K562 (cell line): Measurements from ENCODE around the gene POLR2M. TPM values are rescaled to one million over a fixed set of nuclear protein-coding genes. Genes with fewer than 3 reads are reported as not detected.

Source experiments
- ATAC-seq: fragments of 200-7000 bp; cut with Tn5 transposase; 3 replicates; pipeline ENCODE4 v1.9.1; 2020; ENCODE audit warnings: moderate library complexity
- BruUV-seq: library from RNA; stranded (reverse); fragments of 400-500 nt; replicated peaks from 2 replicates; lab custom pipeline; 2021; lab: Mats Ljungman, UMichigan
- CTCF ChIA-PET: fragments of 300-600 bp; formaldehyde crosslinking; extraction: SDS; loops from one replicate; lab custom pipeline; 2021; ENCODE audit warnings: low intra/inter-chr PET ratio; lab: Yijun Ruan, JAX
- POLR2A ChIA-PET: fragments of 300-600, 350-650 bp; sonication (Branson Sonifier 250); formaldehyde crosslinking; extraction: SDS; loops from one replicate; lab custom pipeline; 2021; ENCODE audit warnings: antibody characterized with exemption, inconsistent platforms; lab: Yijun Ruan, JAX
- DNase-seq, 4 experiments: peaks; one replicate each; pipeline versions ENCODE4 v3.0.0 to v3.0.0-alpha.2; 2011 to 2018; ENCODE audit warnings: low spot score in 3 of 4, mixed read lengths in 3 of 4; ENCODE audit errors: extremely low read depth in 1 of 4
- FAIRE-seq: peaks from 2 replicates; lab custom pipeline; 2011; peaks lifted over from hg19 to GRCh38; lab: Jason Lieb, UNC
- H2AFZ ChIP-seq: 2 replicates; pipeline ENCODE4 v1.6.0; 2011; ENCODE audit warnings: low read depth, low read length, control low read depth, inconsistent platforms
- H3K27ac ChIP-seq: fragments of 200-600 bp; 3 replicates; pipeline ENCODE4 v1.8.0; 2011; ENCODE audit warnings: low read depth, mild to moderate bottlenecking, control low read depth, inconsistent platforms, low read length, moderate library complexity, mixed read lengths; ENCODE audit errors: extremely low read depth
- H3K27me3 ChIP-seq, 2 experiments: fragments of 300-600 bp in 1 of 2; 2 replicates in 1 of 2; 3 replicates in 1 of 2; pipeline versions ENCODE4 v1.6.0 to v1.8.0; 2011; ENCODE audit warnings: inconsistent platforms in 2 of 2, low read length in 2 of 2, mild to moderate bottlenecking in 1 of 2, mixed read lengths in 1 of 2, moderate library complexity in 1 of 2; ENCODE audit not compliant: control insufficient read depth in 2 of 2, insufficient read depth in 2 of 2
- H3K36me3 ChIP-seq: fragments of 300-600 bp; 3 replicates; pipeline ENCODE4 v1.8.0; 2011; ENCODE audit warnings: mild to moderate bottlenecking, low read length, inconsistent platforms; ENCODE audit not compliant: control insufficient read depth, insufficient read depth
- H3K4me1 ChIP-seq, 2 experiments: fragments of 200-600 bp in 1 of 2; replicated peaks in 1 of 2; 2 replicates in 1 of 2; 3 replicates in 1 of 2; pipeline versions ENCODE4 v1.5.1 to v1.8.0; 2011; ENCODE audit warnings: inconsistent platforms in 2 of 2, low read length in 2 of 2, mild to moderate bottlenecking in 1 of 2, mixed read lengths in 1 of 2, moderate library complexity in 1 of 2; ENCODE audit not compliant: control insufficient read depth in 2 of 2, insufficient read depth in 2 of 2
- H3K4me2 ChIP-seq: 2 replicates; pipeline ENCODE4 v1.6.1; 2011; ENCODE audit warnings: low read length, control low read depth, inconsistent platforms, mixed read lengths; ENCODE audit not compliant: insufficient read depth
- H3K4me3 ChIP-seq: fragments of 200-600 bp; sonication (generic), shearing (Covaris generic); 2 replicates; pipeline ENCODE4 v1.5.1; 2016; ENCODE audit warnings: control low read depth, inconsistent platforms
- H3K79me2 ChIP-seq: fragments of 200-600 bp; 3 replicates; pipeline ENCODE4 v1.8.0; 2011; ENCODE audit warnings: low read length, inconsistent platforms; ENCODE audit not compliant: control insufficient read depth, insufficient read depth
- H3K9ac ChIP-seq, 2 experiments: 2 replicates each; pipeline versions ENCODE4 v1.6.0 to v1.6.1; 2011; ENCODE audit warnings: low read depth in 2 of 2, low read length in 2 of 2, control low read depth in 1 of 2, inconsistent platforms in 1 of 2, mild to moderate bottlenecking in 1 of 2, mixed read lengths in 1 of 2; ENCODE audit not compliant: insufficient read depth in 1 of 2
- H3K9me1 ChIP-seq: one replicate; pipeline ENCODE4 v1.6.0; 2011; ENCODE audit warnings: inconsistent platforms, mild to moderate bottlenecking, low read length, moderate library complexity; ENCODE audit not compliant: control insufficient read depth, insufficient read depth
- H3K9me3 ChIP-seq: replicated peaks from 2 replicates; pipeline ENCODE4 v1.5.1; 2011; ENCODE audit warnings: low read depth, low read length, inconsistent platforms; ENCODE audit not compliant: control insufficient read depth, insufficient read depth
- H4K20me1 ChIP-seq: replicated peaks from 2 replicates; pipeline ENCODE4 v1.6.1; 2011; ENCODE audit warnings: low read length, inconsistent platforms, mixed read lengths; ENCODE audit not compliant: control insufficient read depth, insufficient read depth
- CBX5 ChIP-seq: IDR thresholded peaks from 2 replicates; pipeline ENCODE4 v1.6.1; 2014; ENCODE audit warnings: low read depth, borderline replicate concordance
- CHD1 ChIP-seq: fragments of 200-600 bp; sonication (generic); IDR thresholded peaks from one replicate; pipeline ENCODE4 v1.6.1; 2012; ENCODE audit warnings: mild to moderate bottlenecking, moderate library complexity, low read length, inconsistent platforms
- ESRRB ChIP-seq: fragments of 250-450 bp; sonication (Bioruptor Pico); IDR thresholded peaks from 2 replicates; pipeline ENCODE4 v1.5.0; 2020; ENCODE audit warnings: mild to moderate bottlenecking, moderate library complexity, borderline replicate concordance
- HEY1 ChIP-seq: fragments of 250-450 bp; sonication (Bioruptor Pico); IDR thresholded peaks from 2 replicates; pipeline ENCODE4 v1.5.0; 2020; ENCODE audit warnings: mild to moderate bottlenecking, moderate library complexity, borderline replicate concordance
- KLF6 ChIP-seq: fragments of 250-450 bp; sonication (Bioruptor Pico); IDR thresholded peaks from 2 replicates; pipeline ENCODE4 v1.4.0; 2020; ENCODE audit warnings: mild to moderate bottlenecking, moderate library complexity, borderline replicate concordance
- MECOM ChIP-seq: fragments of 250-450 bp; sonication (Bioruptor Pico); IDR thresholded peaks from 2 replicates; pipeline ENCODE4 v1.8.0; 2022; ENCODE audit warnings: inconsistent platforms
- MIER1 ChIP-seq: fragments of 450-650 bp; IDR thresholded peaks from 2 replicates; pipeline ENCODE4 v1.6.1; 2016; ENCODE audit warnings: antibody characterized with exemption, mild to moderate bottlenecking, low read depth
- RAD21 ChIP-seq, 2 experiments: fragments of 250-450 bp in 1 of 2; fragments of 450-650 bp in 1 of 2; sonication (Bioruptor Pico) in 1 of 2; formaldehyde crosslinking in 1 of 2; IDR thresholded peaks in 1 of 2; conservative IDR thresholded peaks in 1 of 2; 2 replicates each; pipeline versions ENCODE4 v1.4.0 to v1.8.0; 2020 to 2022; ENCODE audit warnings: mild to moderate bottlenecking in 2 of 2, moderate library complexity in 1 of 2
- RHOXF2B ChIP-seq: fragments of 250-450 bp; sonication (Bioruptor Pico); conservative IDR thresholded peaks from 2 replicates; pipeline ENCODE4 v1.5.1; 2021
- TFAM ChIP-seq: fragments of 250-450 bp; sonication (Bioruptor Pico); conservative IDR thresholded peaks from 2 replicates; pipeline ENCODE4 v1.5.0; 2021; ENCODE audit warnings: mild to moderate bottlenecking, moderate library complexity
- ZNF436 ChIP-seq: fragments of 250-450, 450-650 bp; sonication (Bioruptor Pico); formaldehyde crosslinking; IDR thresholded peaks from 2 replicates; pipeline ENCODE4 v1.7.0; 2020; ENCODE audit warnings: mild to moderate bottlenecking
- WGBS: fragments of 100-300 bp; shearing (Covaris generic); methylation state at CpG from one replicate; pipeline ENCODE4 v1.1.6; 2016; ENCODE audit warnings: low coverage, mixed read lengths; ENCODE audit not compliant: insufficient coverage; ENCODE audit errors: missing lambda C conversion rate; 5-methylcytosine and 5-hydroxymethylcytosine counted together
- in situ Hi-C: fragments of 300-500 bp; cut with MboI; formaldehyde crosslinking; loops from 4 replicates; pipeline ENCODE4 v1.15.0; 2018; ENCODE audit warnings: inconsistent platforms, mixed read lengths
- intact Hi-C: fragments of 100-400 bp; cut with micrococcal nuclease; formaldehyde crosslinking; loops from 2 replicates; pipeline ENCODE4 v1.14.2; 2022
- polyA plus RNA-seq, 8 experiments: library from polyadenylated mRNA; depleted of rRNA in 4 of 8; stranded (reverse) in 5 of 8; unstranded in 3 of 8; fragments of >200 nt; fragmentation: Nextera tagmentation in 2 of 8; fragmentation: Illumina TruSeq in 1 of 8; extraction: Ambion mirVana in 2 of 8; extraction: Trizol in 1 of 8; gene quantifications; 2 replicates each; pipeline versions ENCODE4 v1.2.1 to v1.2.3, GENCODE V29; 2011 to 2014; ENCODE audit warnings: inconsistent platforms in 1 of 8, missing spikeins in 1 of 8
- total RNA-seq, 7 experiments: library from RNA; depleted of rRNA in 6 of 7; stranded (reverse); fragments of >200 nt in 6 of 7; fragmentation: Illumina TruSeq in 2 of 7; extraction: Trizol in 2 of 7; gene quantifications; 2 replicates each; pipeline versions ENCODE4 v1.2.1 to v1.2.3, GENCODE V29; 2011 to 2021; ENCODE audit warnings: low replicate concordance in 1 of 7
- TF ChIP-seq, protein P1 (sequence below): fragments of 250-450 bp; sonication (Bioruptor Pico); IDR thresholded peaks from 2 replicates; pipeline ENCODE4 v1.8.0; 2022; ENCODE audit warnings: moderate library complexity, mild to moderate bottlenecking, inconsistent platforms
- TF ChIP-seq, protein P2 (sequence below): sonication (generic); formaldehyde crosslinking; IDR thresholded peaks from 2 replicates; pipeline ENCODE4 v1.4.0; 2020; ENCODE audit warnings: mild to moderate bottlenecking, missing genetic modification reagents

Gene POLR2M
- total and polyA plus RNA-seq, 9 of the 15 experiments (the other 6 are each of a cell fraction or from before 2014, with no cell fraction given): 9.2 to 1,050 (median 43.0) TPM

DNA sequence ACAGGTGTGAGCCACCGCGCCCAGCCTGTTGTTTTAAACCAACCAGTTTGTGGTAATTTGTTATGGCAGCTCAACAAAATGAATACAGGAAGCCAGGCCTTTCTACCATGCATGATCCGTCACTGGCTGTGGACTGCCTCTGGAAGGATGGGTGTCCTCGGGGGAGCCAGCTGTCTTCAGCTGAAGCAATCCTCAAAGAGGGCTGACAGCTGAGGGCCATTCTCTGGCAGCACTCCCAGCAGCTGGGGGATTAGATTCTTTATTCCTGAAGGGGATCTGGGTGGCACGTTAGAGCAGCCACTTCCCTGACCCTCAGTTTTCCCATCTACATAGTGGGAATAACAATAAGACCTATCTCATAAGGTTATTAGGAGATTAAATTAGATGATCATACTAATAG lies 24.4 kb downstream of the POLR2M start:
- intact Hi-C loops: loop anchor here (5.0 kb wide), 2 partner anchors 341 to 451 kb away; no protein-coding TSS in a partner anchor
- Histone ChIP-seq H3K36me3 (no peaks in the 10 kb centered on the region; the same call in 2 of the 3 replicates), H3K9me1 (no peaks in the 10 kb centered on the region), H3K4me1 (peaks cover 0 to 14% of the 10 kb centered on the region in 2 experiments; a peak in 3 of 5 replicates), H3K4me3 (no peak overlapping the region), H4K20me1 (no peaks in the 10 kb centered on the region), H3K27ac (no peak overlapping the region), H2AFZ (no peak overlapping the region), H3K9ac (no peak overlapping the region), H3K79me2 (no peaks in the 10 kb centered on the region), H3K27me3 (no peaks in the 10 kb centered on the region; a peak in 1 of 5 replicates), H3K9me3 (no peaks in the 10 kb centered on the region), H3K4me2 (no peak overlapping the region)
- WGBS: 51% methylated on average over 5 of the region's 5 CpGs
- ChIA-PET POLR2A (interaction anchor here (1.3 to 1.4 kb wide), 2 partner anchors 24 to 89 kb away, joined by 4 to 5 read pairs; partner anchors contain the start of gene POLR2M), CTCF (no interaction called here)
- DNase-seq: no peak
- no peak for ATAC-seq
- no peak for FAIRE-seq
- in situ Hi-C loops: loop anchor here (25.0 kb wide), 1 partner anchor 331 kb away; the partner anchor contains the start of gene ALDH1A2
- BruUV-seq: no TSS peak
- TF ChIP-seq RAD21 (CRISPR knock-in tag; conservative IDR thresholded peaks at IDR 0.05 in 1 of 2, IDR thresholded peaks at IDR 0.05 in 1 of 2) (no peak), MECOM (CRISPR knock-in tag) (no peak), RHOXF2B (CRISPR knock-in tag) (no peak), ZNF436 (CRISPR knock-in tag) (no peak), HEY1 (CRISPR knock-in tag) (no peak), MIER1 (no peak), KLF6 (CRISPR knock-in tag) (no peak), CHD1 (no peak), ESRRB (CRISPR knock-in tag) (no peak), TFAM (CRISPR knock-in tag) (no peak), CBX5 (no peak)
- TF ChIP-seq, protein P1, sequence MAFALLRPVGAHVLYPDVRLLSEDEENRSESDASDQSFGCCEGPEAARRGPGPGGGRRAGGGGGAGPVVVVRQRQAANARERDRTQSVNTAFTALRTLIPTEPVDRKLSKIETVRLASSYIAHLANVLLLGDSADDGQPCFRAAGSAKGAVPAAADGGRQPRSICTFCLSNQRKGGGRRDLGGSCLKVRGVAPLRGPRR (CRISPR knock-in tag): no peak
- TF ChIP-seq, protein P2, sequence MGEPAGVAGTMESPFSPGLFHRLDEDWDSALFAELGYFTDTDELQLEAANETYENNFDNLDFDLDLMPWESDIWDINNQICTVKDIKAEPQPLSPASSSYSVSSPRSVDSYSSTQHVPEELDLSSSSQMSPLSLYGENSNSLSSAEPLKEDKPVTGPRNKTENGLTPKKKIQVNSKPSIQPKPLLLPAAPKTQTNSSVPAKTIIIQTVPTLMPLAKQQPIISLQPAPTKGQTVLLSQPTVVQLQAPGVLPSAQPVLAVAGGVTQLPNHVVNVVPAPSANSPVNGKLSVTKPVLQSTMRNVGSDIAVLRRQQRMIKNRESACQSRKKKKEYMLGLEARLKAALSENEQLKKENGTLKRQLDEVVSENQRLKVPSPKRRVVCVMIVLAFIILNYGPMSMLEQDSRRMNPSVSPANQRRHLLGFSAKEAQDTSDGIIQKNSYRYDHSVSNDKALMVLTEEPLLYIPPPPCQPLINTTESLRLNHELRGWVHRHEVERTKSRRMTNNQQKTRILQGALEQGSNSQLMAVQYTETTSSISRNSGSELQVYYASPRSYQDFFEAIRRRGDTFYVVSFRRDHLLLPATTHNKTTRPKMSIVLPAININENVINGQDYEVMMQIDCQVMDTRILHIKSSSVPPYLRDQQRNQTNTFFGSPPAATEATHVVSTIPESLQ (CRISPR knock-in tag): no peak
